Stimulated activated naive CD8-positive, alpha-beta T cell treated with anti-CD3 and anti-CD28 coated beads, Interleukin-15, Interleukin-2, amounts not matched to agents 100 ng/mL and 50 ng/mL, for 24 hours (primary cell): ENCODE measurements around the gene KIFAP3.
"Not testable (repeated sequence)": the region's sequence is repeated elsewhere in the genome, so short reads cannot be mapped to it uniquely, and the experiment has no call there.

Experiments used
- H3K27ac Mint-ChIP-seq: one replicate; pipeline ENCODE4 v1.8.0; 2021; ENCODE audit warnings: mild to moderate bottlenecking, mixed read lengths
- H3K27me3 Mint-ChIP-seq: one replicate; pipeline ENCODE4 v1.8.0; 2021; ENCODE audit warnings: mixed read lengths
- H3K36me3 Mint-ChIP-seq: one replicate; pipeline ENCODE4 v1.8.0; 2021; ENCODE audit warnings: low read depth, mixed read lengths
- H3K4me1 Mint-ChIP-seq: one replicate; pipeline ENCODE4 v1.8.0; 2021; ENCODE audit warnings: low read depth, mixed read lengths
- H3K4me3 Mint-ChIP-seq: one replicate; pipeline ENCODE4 v1.8.0; 2021; ENCODE audit warnings: mild to moderate bottlenecking, mixed read lengths
- H3K9me3 Mint-ChIP-seq: one replicate; pipeline ENCODE4 v1.8.0; 2021; ENCODE audit warnings: mixed read lengths

Gene KIFAP3

GRCh38 chr1:169931795-169932231, 142.7 kb downstream of the KIFAP3 start:
- Mint-ChIP-seq H3K4me1 (no peaks in the 10 kb centered on the region), H3K27ac (no peak overlapping the region), H3K27me3 (no peaks in the 10 kb centered on the region), H3K4me3 (no peak overlapping the region), H3K36me3 (no peaks in the 10 kb centered on the region), H3K9me3 (no peaks in the 10 kb centered on the region)

GRCh38 chr1:169929210-169929526, 145.3 kb downstream of the KIFAP3 start:
- Mint-ChIP-seq H3K27ac (no peak overlapping the region), H3K9me3 (no peaks in the 10 kb centered on the region), H3K4me1 (peaks cover 5% of the 10 kb centered on the region), H3K27me3 (no peaks in the 10 kb centered on the region), H3K4me3 (no peak overlapping the region), H3K36me3 (no peaks in the 10 kb centered on the region)

GRCh38 chr1:169928438-169929209, 145.9 kb downstream of the KIFAP3 start:
- Mint-ChIP-seq H3K36me3 (peaks cover under 1% of the 10 kb centered on the region), H3K27me3 (no peaks in the 10 kb centered on the region), H3K4me3 (no peak overlapping the region), H3K27ac (no peak overlapping the region), H3K4me1 (peaks cover 5% of the 10 kb centered on the region), H3K9me3 (no peaks in the 10 kb centered on the region)

- Mint-ChIP-seq H3K36me3 (peaks cover 7% of the 10 kb centered on the region), H3K27ac (no peak overlapping the region), H3K4me1 (peaks cover 5% of the 10 kb centered on the region), H3K4me3 (no peak overlapping the region), H3K9me3 (no peaks in the 10 kb centered on the region), H3K27me3 (no peaks in the 10 kb centered on the region)
These were observed 148.7 kb downstream of the KIFAP3 start for GRCh38 chr1:169925505-169926482.

GRCh38 chr1:169924829-169925228, 149.7 kb downstream of the KIFAP3 start:
- Mint-ChIP-seq H3K9me3 (no peaks in the 10 kb centered on the region), H3K36me3 (peaks cover 7% of the 10 kb centered on the region), H3K4me3 (no peak overlapping the region), H3K27ac (no peak overlapping the region), H3K27me3 (no peaks in the 10 kb centered on the region), H3K4me1 (peaks cover 5% of the 10 kb centered on the region)

GRCh38 chr1:169924063-169924462, 150.4 kb downstream of the KIFAP3 start:
- Mint-ChIP-seq H3K27ac (no peak overlapping the region), H3K27me3 (no peaks in the 10 kb centered on the region), H3K4me3 (no peak overlapping the region), H3K4me1 (peaks cover 5% of the 10 kb centered on the region), H3K36me3 (peaks cover 7% of the 10 kb centered on the region), H3K9me3 (no peaks in the 10 kb centered on the region)

- Mint-ChIP-seq H3K27ac (no peak overlapping the region), H3K9me3 (no peaks in the 10 kb centered on the region), H3K4me3 (no peak overlapping the region), H3K4me1 (peaks cover 2% of the 10 kb centered on the region), H3K36me3 (peaks cover 7% of the 10 kb centered on the region), H3K27me3 (no peaks in the 10 kb centered on the region)
These were observed 153.4 kb downstream of the KIFAP3 start for GRCh38 chr1:169921080-169921479.

GRCh38 chr1:169918927-169919326, 155.6 kb downstream of the KIFAP3 start:
- Mint-ChIP-seq H3K4me3 (no peak overlapping the region), H3K36me3 (peaks cover 7% of the 10 kb centered on the region), H3K4me1 (peaks cover 7% of the 10 kb centered on the region), H3K9me3 (no peaks in the 10 kb centered on the region), H3K27ac (no peak overlapping the region), H3K27me3 (no peaks in the 10 kb centered on the region)

GRCh38 chr1:169918220-169918619, 156.3 kb downstream of the KIFAP3 start:
- H3K36me3 Mint-ChIP-seq, H3K4me3 Mint-ChIP-seq, H3K4me1 Mint-ChIP-seq, H3K9me3 Mint-ChIP-seq, H3K27ac Mint-ChIP-seq, H3K27me3 Mint-ChIP-seq: not testable (repeated sequence)

GRCh38 chr1:169915150-169915549, 159.3 kb downstream of the KIFAP3 start:
- H3K4me3 Mint-ChIP-seq = no peak overlapping the region
- no peaks in the 10 kb centered on the region for H3K36me3 Mint-ChIP-seq
- H3K4me1 Mint-ChIP-seq = peaks cover 7% of the 10 kb centered on the region
- H3K9me3 Mint-ChIP-seq = no peaks in the 10 kb centered on the region
- no peaks in the 10 kb centered on the region for H3K27me3 Mint-ChIP-seq
- no peak overlapping the region for H3K27ac Mint-ChIP-seq

GRCh38 chr1:169914531-169914930, 160.0 kb downstream of the KIFAP3 start:
- Mint-ChIP-seq H3K27ac (no peak overlapping the region), H3K36me3 (no peaks in the 10 kb centered on the region), H3K9me3 (no peaks in the 10 kb centered on the region), H3K4me3 (no peak overlapping the region), H3K27me3 (no peaks in the 10 kb centered on the region), H3K4me1 (peaks cover 7% of the 10 kb centered on the region)

GRCh38 chr1:169909499-169909898, 165.0 kb downstream of the KIFAP3 start:
- no peaks in the 10 kb centered on the region for H3K27me3 Mint-ChIP-seq
- no peak overlapping the region for H3K27ac Mint-ChIP-seq
- H3K9me3 Mint-ChIP-seq = no peaks in the 10 kb centered on the region
- no peak overlapping the region for H3K4me3 Mint-ChIP-seq
- no peaks in the 10 kb centered on the region for H3K36me3 Mint-ChIP-seq
- peaks cover 17% of the 10 kb centered on the region for H3K4me1 Mint-ChIP-seq

GRCh38 chr1:169906938-169907337, 167.6 kb downstream of the KIFAP3 start:
- no peak overlapping the region for H3K27ac Mint-ChIP-seq
- H3K36me3 Mint-ChIP-seq = no peaks in the 10 kb centered on the region
- H3K4me1 Mint-ChIP-seq = peaks cover 31% of the 10 kb centered on the region
- no peak overlapping the region for H3K4me3 Mint-ChIP-seq
- no peaks in the 10 kb centered on the region for H3K9me3 Mint-ChIP-seq
- H3K27me3 Mint-ChIP-seq = peaks cover 6% of the 10 kb centered on the region

- Mint-ChIP-seq H3K27ac (no peak overlapping the region), H3K9me3 (no peaks in the 10 kb centered on the region), H3K27me3 (peaks cover 11% of the 10 kb centered on the region), H3K36me3 (no peaks in the 10 kb centered on the region), H3K4me1 (peaks cover 31% of the 10 kb centered on the region), H3K4me3 (no peak overlapping the region)
These were observed 169.7 kb downstream of the KIFAP3 start for GRCh38 chr1:169904834-169905233.

- H3K27me3 Mint-ChIP-seq = peaks cover 15% of the 10 kb centered on the region
- H3K9me3 Mint-ChIP-seq = no peaks in the 10 kb centered on the region
- no peak overlapping the region for H3K4me3 Mint-ChIP-seq
- H3K27ac Mint-ChIP-seq = no peak overlapping the region
- H3K36me3 Mint-ChIP-seq = no peaks in the 10 kb centered on the region
- H3K4me1 Mint-ChIP-seq = peaks cover 20% of the 10 kb centered on the region
These were observed 171.7 kb downstream of the KIFAP3 start for GRCh38 chr1:169902751-169903150.
